B cell (primary cell): ENCODE results near the gene HPS3. TPM values are rescaled to one million over a fixed set of nuclear protein-coding genes. Genes with fewer than 3 reads are reported as not detected.

Experiments
- ATAC-seq: fragments of 200-7000 bp; cut with Tn5 transposase; one replicate; pipeline ENCODE4 v1.10.0; 2021; ENCODE audit warnings: low read depth, mild to moderate bottlenecking, moderate number of reproducible peaks, moderate library complexity
- CTCF ChIA-PET: fragments of 350-600 bp; sonication (Branson Sonifier 250); formaldehyde crosslinking; loops from one replicate; lab custom pipeline; 2021; ENCODE audit warnings: antibody characterized with exemption, inconsistent platforms; lab: Charles Lee
- POLR2A ChIA-PET: fragments of 350-600 bp; sonication (Branson Sonifier 250); formaldehyde crosslinking; loops from one replicate; lab custom pipeline; 2021; ENCODE audit warnings: antibody characterized with exemption; lab: Charles Lee
- DNase-seq: peaks from one replicate; pipeline ENCODE4 v3.0.0; 2013
- H2AFZ ChIP-seq: 2 replicates; pipeline ENCODE4 v1.6.1; 2012; ENCODE audit warnings: mild to moderate bottlenecking, low read depth, low read length; ENCODE audit not compliant: insufficient read depth, poor library complexity, severe bottlenecking
- H3K27ac ChIP-seq, 2 donors: 1 replicate in 1 of 2; 2 replicates in 1 of 2; pipeline ENCODE4 v1.5.1; 2012 to 2013; ENCODE audit warnings: low read length in 2 of 2, mild to moderate bottlenecking in 2 of 2, moderate library complexity in 1 of 2
- H3K27me3 ChIP-seq, 4 experiments: fragments of 200-600 bp in 1 of 4; sonication (generic) in 1 of 4; replicated peaks in 1 of 4; 1 replicate in 2 of 4; 2 replicates in 2 of 4; pipeline versions ENCODE4 v1.6.1 to v1.7.0; 2013 to 2016; ENCODE audit warnings: low read length in 3 of 4, mild to moderate bottlenecking in 2 of 4, mixed read lengths in 1 of 4, moderate library complexity in 1 of 4; ENCODE audit not compliant: insufficient read depth in 4 of 4, control insufficient read depth in 3 of 4; ENCODE audit errors: control extremely low read depth in 1 of 4
- H3K36me3 ChIP-seq, 2 experiments: replicated peaks in 1 of 2; 1 replicate in 1 of 2; 2 replicates in 1 of 2; pipeline versions ENCODE4 v1.6.1 to v1.7.1; 2013; ENCODE audit warnings: low read length in 1 of 2; ENCODE audit not compliant: insufficient read depth in 2 of 2, control insufficient read depth in 1 of 2; ENCODE audit errors: control extremely low read depth in 1 of 2, extremely low read depth in 1 of 2
- H3K4me1 ChIP-seq, 2 donors: fragments of 200-600 bp in 1 of 2; sonication (generic) in 1 of 2; 1 replicate in 1 of 2; 2 replicates in 1 of 2; pipeline versions ENCODE4 v1.5.1 to v1.6.1; 2013 to 2017; ENCODE audit warnings: low read length in 2 of 2; ENCODE audit not compliant: control insufficient read depth in 2 of 2, insufficient read depth in 2 of 2
- H3K4me2 ChIP-seq: replicated peaks from 2 replicates; pipeline ENCODE3; 2012; ENCODE audit warnings: mild to moderate bottlenecking, low read depth, low read length; ENCODE audit not compliant: poor library complexity, severe bottlenecking
- H3K4me3 ChIP-seq, 5 experiments: fragments of 200-600 bp in 1 of 5; sonication (generic) in 1 of 5; 1 replicate in 3 of 5; 2 replicates in 2 of 5; pipeline versions ENCODE4 v1.5.1 to v1.7.0; 2011 to 2016; ENCODE audit warnings: low read length in 4 of 5, mild to moderate bottlenecking in 4 of 5, low read depth in 2 of 5, control low read depth in 1 of 5, moderate library complexity in 1 of 5; ENCODE audit not compliant: insufficient read depth in 1 of 5; ENCODE audit errors: control extremely low read depth in 1 of 5, extremely low read depth in 1 of 5
- H3K79me2 ChIP-seq: fragments of 200-600 bp; sonication (generic); one replicate; pipeline ENCODE4 v1.6.0; 2016; ENCODE audit warnings: low read length; ENCODE audit not compliant: control insufficient read depth, insufficient read depth
- H3K9ac ChIP-seq: fragments of 200-600 bp; sonication (generic); 2 replicates; pipeline ENCODE4 v1.6.1; 2017; ENCODE audit warnings: mild to moderate bottlenecking, low read length, moderate library complexity
- H3K9me3 ChIP-seq, 3 donors: one replicate each; pipeline versions ENCODE4 v1.6.1 to v1.7.1; 2013; ENCODE audit warnings: low read length in 2 of 3; ENCODE audit not compliant: control insufficient read depth in 2 of 3, insufficient read depth in 1 of 3; ENCODE audit errors: control extremely low read depth in 1 of 3
- H4K20me1 ChIP-seq: 2 replicates; pipeline ENCODE4 v1.6.0; 2012; ENCODE audit warnings: mild to moderate bottlenecking, low read length; ENCODE audit not compliant: insufficient read depth, control insufficient read depth, poor library complexity, severe bottlenecking
- H3K27ac Mint-ChIP-seq: one replicate; pipeline ENCODE4 v1.8.0; 2021; ENCODE audit warnings: mixed read lengths
- H3K27me3 Mint-ChIP-seq: one replicate; pipeline ENCODE4 v1.8.0; 2021; ENCODE audit warnings: mixed read lengths
- H3K4me1 Mint-ChIP-seq: one replicate; pipeline ENCODE4 v1.8.0; 2021; ENCODE audit warnings: mixed read lengths
- H3K4me3 Mint-ChIP-seq: one replicate; pipeline ENCODE4 v1.8.0; 2021; ENCODE audit warnings: mixed read lengths
- H3K9me3 Mint-ChIP-seq: one replicate; pipeline ENCODE4 v1.8.0; 2022; ENCODE audit warnings: mixed read lengths; ENCODE audit not compliant: insufficient read depth
- CTCF ChIP-seq: fragments of 200-600 bp; IDR thresholded peaks from one replicate; pipeline ENCODE4 v1.8.0; 2022; ENCODE audit warnings: antibody characterized with exemption, mild to moderate bottlenecking
- EZH2 ChIP-seq: IDR thresholded peaks from 2 replicates; pipeline ENCODE4 v1.6.1; 2012; ENCODE audit warnings: borderline replicate concordance, low read depth, mild to moderate bottlenecking, moderate library complexity, low read length; ENCODE audit not compliant: insufficient read depth, poor library complexity, severe bottlenecking
- WGBS: methylation state at CpG from one replicate; pipeline ENCODE4 v1.1.5; 2013; ENCODE audit warnings: missing lambda C conversion rate; ENCODE audit not compliant: insufficient coverage; 5-methylcytosine and 5-hydroxymethylcytosine counted together
- intact Hi-C: fragments of 100-400 bp; cut with micrococcal nuclease; formaldehyde crosslinking; loops from one replicate; pipeline ENCODE4 v1.10.0; 2022
- polyA plus RNA-seq: library from polyadenylated mRNA; depleted of rRNA; stranded (reverse); fragments of >200 nt; gene quantifications from 2 replicates; pipeline ENCODE4 v1.2.3, GENCODE V29; 2012
- total RNA-seq, 2 donors: library from RNA; stranded (reverse); fragments of 120-200 nt in 1 of 2; gene quantifications; 1 replicate in 1 of 2; 2 replicates in 1 of 2; pipeline versions ENCODE4 v1.2.3 to v1.2.4, GENCODE V29; 2013 to 2022

HPS3 gene
- total and polyA plus RNA-seq, 2 donors (not counting 1 experiment from before 2014, with no cell fraction given): 28.9 to 48.1 TPM

- Mint-ChIP-seq H3K9me3 (no peaks in the 10 kb centered on the region), H3K4me1 (peaks cover 22% of the 10 kb centered on the region), H3K4me3 (no peak overlapping the region), H3K27me3 (no peaks in the 10 kb centered on the region), H3K27ac (no peak overlapping the region)
- DNase-seq (no peak), ATAC-seq (no peak)
- Histone ChIP-seq H3K4me2 (no peak overlapping the region), H2AFZ (peak overlapping the region; percentile 16), H3K27ac (no peak overlapping the region), H4K20me1 (no peaks in the 10 kb centered on the region), H3K36me3 (no peaks in the 10 kb centered on the region), H3K79me2 (no peaks in the 10 kb centered on the region), H3K4me3 (no peak overlapping the region), H3K9me3 (no peaks in the 10 kb centered on the region), H3K27me3 (no peaks in the 10 kb centered on the region), H3K9ac (no peak overlapping the region), H3K4me1 (peaks cover 10 to 13% of the 10 kb centered on the region in 2 donors)
- intact Hi-C loops: no loop called here
- TF ChIP-seq CTCF (no peak), EZH2 (no peak)
- no CpG with 5 or more reads among the region's 1 CpG for WGBS
- POLR2A ChIA-PET: no interaction called here
- CTCF ChIA-PET: interaction anchor here (0.5 kb wide), 1 partner anchor 260 kb away, joined by 3 read pairs; no protein-coding TSS in a partner anchor
These were observed 39.0 kb upstream of the HPS3 start for GRCh38 chr3:149090461-149090860.

DNA sequence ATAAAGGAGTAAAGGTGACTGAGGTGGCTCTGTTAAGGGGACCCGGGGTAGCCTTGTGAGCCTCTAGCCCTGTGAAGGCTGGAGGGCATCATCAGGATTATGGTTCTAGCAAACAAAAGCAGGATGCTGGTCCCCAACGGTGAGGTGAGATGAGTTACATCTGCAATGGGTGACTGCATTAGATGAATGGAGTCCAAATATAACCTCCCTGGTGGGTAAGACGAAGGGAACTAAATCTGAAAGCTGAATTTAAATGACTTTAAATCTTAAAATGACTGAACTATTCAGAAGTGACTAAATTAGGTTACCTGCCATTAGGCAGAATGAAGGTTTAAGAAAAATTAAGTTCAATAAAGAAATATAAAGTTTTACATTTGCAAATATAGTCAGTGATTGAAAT lies 38.5 kb upstream of the HPS3 start:
- ChIA-PET CTCF (interaction anchor here (0.6 kb wide), 1 partner anchor 94 kb away, joined by 3 read pairs; no protein-coding TSS in a partner anchor), POLR2A (no interaction called here)
- TF ChIP-seq EZH2 (no peak), CTCF (no peak)
- no peaks in the 10 kb centered on the region for H3K9me3 Mint-ChIP-seq
- ATAC-seq (no peak), DNase-seq (no peak)
- H3K27ac Mint-ChIP-seq: no peak overlapping the region
- Histone ChIP-seq H4K20me1 (no peaks in the 10 kb centered on the region), H3K27ac (no peak overlapping the region), H3K36me3 (no peaks in the 10 kb centered on the region), H3K4me2 (no peak overlapping the region), H3K27me3 (no peaks in the 10 kb centered on the region), H2AFZ (peak overlapping the region; percentile 16), H3K9me3 (no peaks in the 10 kb centered on the region), H3K79me2 (no peaks in the 10 kb centered on the region), H3K4me3 (no peak overlapping the region), H3K4me1 (peaks cover 11 to 15% of the 10 kb centered on the region in 2 donors), H3K9ac (no peak overlapping the region)
- WGBS: 53% methylated on average over 2 of the region's 3 CpGs
- intact Hi-C loops: no loop called here
- no peaks in the 10 kb centered on the region for H3K27me3 Mint-ChIP-seq
- H3K4me1 Mint-ChIP-seq: peaks cover 24% of the 10 kb centered on the region
- H3K4me3 Mint-ChIP-seq: no peak overlapping the region
